ENCODE results near the gene PLEKHN1. TPM values are rescaled to one million over a fixed set of nuclear protein-coding genes. Genes with fewer than 3 reads are reported as not detected.
"Not testable (repeated sequence)": the region's sequence is repeated elsewhere in the genome, so short reads cannot be mapped to it uniquely, and the experiment has no call there.

The PLEKHN1 gene
- polyA plus RNA-seq, 1 of the 3 experiments (the other 2 are of a cell fraction): not detected

- 90% methylated on average over 15 of the region's 20 CpGs for WGBS (ENCODE audit: low lambda C conversion rate)
- Histone ChIP-seq H2AFZ (ENCODE audit: low read depth) (no peak overlapping the region), H3K27me3 (ENCODE audit: insufficient read depth) (no peaks in the 10 kb centered on the region), H3K4me3 (ENCODE audit: low read depth in 2 of 2, low read length in 1 of 2) (no peak overlapping the region), H3K9ac (no peak overlapping the region), H4K20me1 (ENCODE audit: insufficient read depth) (no peaks in the 10 kb centered on the region), H3K4me1 (ENCODE audit: control insufficient read depth in 1 of 2, insufficient read depth in 2 of 2, low read depth in 1 of 2, low read length in 1 of 2) (peaks cover 0 to 7% of the 10 kb centered on the region in 2 experiments; a peak in 1 of 4 replicates), H3F3A (replicated peaks; ENCODE audit: insufficient read depth) (no peaks in the 10 kb centered on the region), H3K9me2 (no peaks in the 10 kb centered on the region), H3K79me2 (ENCODE audit: insufficient read depth) (no peaks in the 10 kb centered on the region), H3K4me2 (no peak overlapping the region), H3K36me3 (replicated peaks in 1 of 2; ENCODE audit: control insufficient read depth in 1 of 2, insufficient read depth in 2 of 2, low read length in 1 of 2) (no peaks in the 10 kb centered on the region), H3K9me3 (no peaks in the 10 kb centered on the region), H3K27ac (ENCODE audit: low read depth in 2 of 2, low read length in 1 of 2) (no peak overlapping the region)
- TF ChIP-seq EP300 (IDR thresholded peaks at IDR 0.05; ENCODE audit: borderline replicate concordance in 1 of 2, low read depth in 1 of 2, low read length in 1 of 2) (no peak), RAD21 (IDR thresholded peaks at IDR 0.05; ENCODE audit: low read length) (peak; percentile 42), SIN3A (IDR thresholded peaks at IDR 0.05; ENCODE audit: borderline replicate concordance, low read depth, low read length) (no peak), CTCF (IDR thresholded peaks at IDR 0.05) (peak; percentile 44), RFX5 (IDR thresholded peaks at IDR 0.05; ENCODE audit: low read length) (no peak), GATA2 (CRISPR knock-in tag; IDR thresholded peaks at IDR 0.05) (no peak), NRF1 (IDR thresholded peaks at IDR 0.05; ENCODE audit: low read depth, low read length) (no peak), FOXJ3 (CRISPR knock-in tag; IDR thresholded peaks at IDR 0.05) (no peak), NFIC (IDR thresholded peaks at IDR 0.05; ENCODE audit: borderline replicate concordance) (no peak), YY1 (IDR thresholded peaks at IDR 0.05; ENCODE audit: low read depth) (no peak), EZH2phosphoT487 (IDR thresholded peaks at IDR 0.05; ENCODE audit: borderline replicate concordance, low read depth) (no peak)
- TF ChIP-seq, protein P1, sequence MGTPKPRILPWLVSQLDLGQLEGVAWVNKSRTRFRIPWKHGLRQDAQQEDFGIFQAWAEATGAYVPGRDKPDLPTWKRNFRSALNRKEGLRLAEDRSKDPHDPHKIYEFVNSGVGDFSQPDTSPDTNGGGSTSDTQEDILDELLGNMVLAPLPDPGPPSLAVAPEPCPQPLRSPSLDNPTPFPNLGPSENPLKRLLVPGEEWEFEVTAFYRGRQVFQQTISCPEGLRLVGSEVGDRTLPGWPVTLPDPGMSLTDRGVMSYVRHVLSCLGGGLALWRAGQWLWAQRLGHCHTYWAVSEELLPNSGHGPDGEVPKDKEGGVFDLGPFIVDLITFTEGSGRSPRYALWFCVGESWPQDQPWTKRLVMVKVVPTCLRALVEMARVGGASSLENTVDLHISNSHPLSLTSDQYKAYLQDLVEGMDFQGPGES (IDR thresholded peaks at IDR 0.05; ENCODE audit: low read depth, low read length): no peak
- TF ChIP-seq, protein P2, sequence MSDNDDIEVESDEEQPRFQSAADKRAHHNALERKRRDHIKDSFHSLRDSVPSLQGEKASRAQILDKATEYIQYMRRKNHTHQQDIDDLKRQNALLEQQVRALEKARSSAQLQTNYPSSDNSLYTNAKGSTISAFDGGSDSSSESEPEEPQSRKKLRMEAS (IDR thresholded peaks at IDR 0.05; ENCODE audit: low read depth): no peak
- DNase-seq: peak; percentile 65
- POLR2A ChIA-PET: interaction anchor here (1.0 kb wide), 1 partner anchor 10 kb away, joined by 3 read pairs; no protein-coding TSS in a partner anchor
- CTCF ChIA-PET: interaction anchor here (0.9 to 6.1 kb wide), 11 partner anchors 10 to 65 kb away, joined by 3 to 38 read pairs (median 6); no protein-coding TSS in a partner anchor
Observed at GRCh38 chr1:1014799-1015681, 48.8 kb downstream of the PLEKHN1 start.

DNA sequence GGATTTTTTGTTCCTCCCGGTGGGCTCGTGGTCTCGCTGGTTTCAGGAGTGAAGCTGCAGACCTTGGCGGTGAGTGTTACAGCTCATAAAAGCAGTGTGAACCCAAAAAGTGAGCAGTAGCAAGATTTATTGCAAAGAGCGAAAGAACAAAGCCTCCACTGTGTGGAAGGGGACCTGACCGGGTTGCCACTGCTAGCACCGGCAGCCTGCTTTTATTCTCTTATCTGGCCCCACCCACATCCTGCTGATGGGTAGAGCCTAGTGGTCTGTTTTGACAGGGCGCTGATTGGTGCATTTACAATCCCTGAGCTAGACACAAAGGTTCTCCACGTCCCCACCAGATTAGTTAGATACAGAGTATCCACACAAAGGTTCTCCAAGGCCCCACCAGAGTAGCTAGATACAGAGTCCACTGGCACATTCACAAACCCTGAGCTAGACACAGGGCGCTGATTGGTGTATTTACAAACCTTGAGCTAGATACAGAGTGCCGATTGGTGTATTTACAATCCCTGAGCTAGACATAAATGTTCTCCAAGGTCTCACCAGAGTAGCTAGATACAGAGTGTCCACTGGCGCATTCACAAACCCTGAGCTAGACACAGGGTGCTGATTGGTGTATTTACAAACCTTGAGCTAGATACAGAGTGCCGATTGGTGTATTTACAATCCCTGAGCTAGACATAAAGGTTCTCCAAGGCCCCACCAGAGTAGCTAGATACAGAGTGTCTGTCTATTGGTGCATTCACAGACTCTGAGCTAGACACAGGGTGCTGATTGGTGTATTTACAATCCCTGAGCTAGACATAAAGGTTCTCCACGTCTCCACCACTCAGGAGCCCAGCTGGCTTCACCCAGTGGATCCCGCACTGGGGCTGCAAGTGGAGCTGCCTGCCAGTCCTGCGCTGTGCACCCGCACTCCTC, 51.4 kb downstream of the PLEKHN1 start:
- 84% methylated on average over 11 of the region's 17 CpGs for WGBS (ENCODE audit: low lambda C conversion rate)
- CTCF ChIA-PET: interaction anchor here (1.2 to 6.1 kb wide), 5 partner anchors 12 to 31 kb away, joined by 3 to 38 read pairs (median 10); no protein-coding TSS in a partner anchor

GRCh38 chr1:1018321-1018685, 52.0 kb downstream of the PLEKHN1 start:
- POLR2A ChIA-PET: interaction anchor here (0.9 to 1.4 kb wide), 2 partner anchors 13 kb away, joined by 3 to 5 read pairs; no protein-coding TSS in a partner anchor
- 93% methylated on average over 3 of the region's 26 CpGs for whole genome bisulfite sequencing (ENCODE audit: low lambda C conversion rate)
- not testable (repeated sequence) for H3K9me3 ChIP-seq; H2AFZ ChIP-seq (ENCODE audit: low read depth); DNase-seq; H3K9ac ChIP-seq; H3K36me3 ChIP-seq (replicated peaks in 1 of 2; ENCODE audit: control insufficient read depth in 1 of 2, insufficient read depth in 2 of 2, low read length in 1 of 2); H3F3A ChIP-seq (replicated peaks; ENCODE audit: insufficient read depth); H3K4me2 ChIP-seq; H3K27ac ChIP-seq (ENCODE audit: low read depth in 2 of 2, low read length in 1 of 2); H4K20me1 ChIP-seq (ENCODE audit: insufficient read depth); H3K27me3 ChIP-seq (ENCODE audit: insufficient read depth); H3K9me2 ChIP-seq; H3K4me3 ChIP-seq (ENCODE audit: low read depth in 2 of 2, low read length in 1 of 2); H3K79me2 ChIP-seq (ENCODE audit: insufficient read depth)
- CTCF ChIA-PET: interaction anchor here (1.0 to 6.1 kb wide), 13 partner anchors 11 to 45 kb away, joined by 3 to 46 read pairs (median 7); partner anchors contain the start of gene PERM1
- peaks cover 0 to 17% of the 10 kb centered on the region in 2 experiments; a peak in 1 of 4 replicates for H3K4me1 ChIP-seq (ENCODE audit: control insufficient read depth in 1 of 2, insufficient read depth in 2 of 2, low read depth in 1 of 2, low read length in 1 of 2)

More for the DNA sequence above, 51.4 kb downstream of the PLEKHN1 start:
- not testable (repeated sequence) for H3K36me3 ChIP-seq (replicated peaks in 1 of 2; ENCODE audit: control insufficient read depth in 1 of 2, insufficient read depth in 2 of 2, low read length in 1 of 2); H3K27me3 ChIP-seq (ENCODE audit: insufficient read depth); H3K4me3 ChIP-seq (ENCODE audit: low read depth in 2 of 2, low read length in 1 of 2); H3K27ac ChIP-seq (ENCODE audit: low read depth in 2 of 2, low read length in 1 of 2); H3K9ac ChIP-seq; DNase-seq; H3K9me3 ChIP-seq; H3F3A ChIP-seq (replicated peaks; ENCODE audit: insufficient read depth); H3K79me2 ChIP-seq (ENCODE audit: insufficient read depth); H3K4me2 ChIP-seq; H3K9me2 ChIP-seq; H4K20me1 ChIP-seq (ENCODE audit: insufficient read depth); H2AFZ ChIP-seq (ENCODE audit: low read depth)
- H3K4me1 ChIP-seq (ENCODE audit: control insufficient read depth in 1 of 2, insufficient read depth in 2 of 2, low read depth in 1 of 2, low read length in 1 of 2): peaks cover 0 to 17% of the 10 kb centered on the region in 2 experiments; a peak in 1 of 4 replicates
- POLR2A ChIA-PET: interaction anchor here (0.9 kb wide), 1 partner anchor 13 kb away, joined by 3 read pairs; no protein-coding TSS in a partner anchor

Data from SK-N-SH (cell line).